Stimulated activated CD4-positive, alpha-beta T cell treated with anti-CD3 and anti-CD28 coated beads, Interleukin-15, amount 100 ng/mL, for 1 hour (primary cell): ENCODE data around the gene PCSK6.

Experiments used
- DNase-seq, 2 donors: peaks; one replicate each; pipeline ENCODE4 v3.0.0-alpha.2; 2020; ENCODE audit warnings: low read depth in 1 of 2, low spot score in 1 of 2

PCSK6 gene

GRCh38 chr15:101447561-101448071 is 41.9 kb downstream of the PCSK6 start:
- no peak for DNase-seq

GRCh38 chr15:101447168-101447533 is 42.4 kb downstream of the PCSK6 start:
- DNase-seq = no peak

- no peak for DNase-seq
Observed at GRCh38 chr15:101446518-101447167, 42.9 kb downstream of the PCSK6 start.

GRCh38 chr15:101445562-101446517 is 43.7 kb downstream of the PCSK6 start:
- no peak for DNase-seq

GRCh38 chr15:101444807-101445508 is 44.5 kb downstream of the PCSK6 start:
- DNase-seq = no peak

- DNase-seq = no peak
Observed at GRCh38 chr15:101444015-101444414, 45.5 kb downstream of the PCSK6 start.

- no peak for DNase-seq
Observed at GRCh38 chr15:101442272-101442671, 47.2 kb downstream of the PCSK6 start.

GRCh38 chr15:101441696-101442095 is 47.8 kb downstream of the PCSK6 start:
- no peak for DNase-seq

GRCh38 chr15:101440846-101441590 is 48.5 kb downstream of the PCSK6 start:
- no peak for DNase-seq

- no peak for DNase-seq
Observed at GRCh38 chr15:101439920-101440319, 49.6 kb downstream of the PCSK6 start.

- DNase-seq = no peak
Observed at GRCh38 chr15:101439285-101439919, 50.1 kb downstream of the PCSK6 start.

GRCh38 chr15:101438482-101439284 is 50.8 kb downstream of the PCSK6 start:
- no peak for DNase-seq

GRCh38 chr15:101437618-101438481 is 51.7 kb downstream of the PCSK6 start:
- DNase-seq = no peak

GRCh38 chr15:101437209-101437608 is 52.3 kb downstream of the PCSK6 start:
- no peak for DNase-seq

- DNase-seq = no peak
Observed at GRCh38 chr15:101436526-101436925, 53.0 kb downstream of the PCSK6 start.

- no peak for DNase-seq
Observed at GRCh38 chr15:101435761-101436160, 53.7 kb downstream of the PCSK6 start.

- DNase-seq = no peak
Observed at GRCh38 chr15:101434032-101434920, 55.2 kb downstream of the PCSK6 start.

- no peak for DNase-seq
Observed at GRCh38 chr15:101433396-101433795, 56.1 kb downstream of the PCSK6 start.
